ENCODE results near the gene SMIM22. TPM values are rescaled to one million over a fixed set of nuclear protein-coding genes. Genes with fewer than 3 reads are reported as not detected.

SMIM22 gene
- total RNA-seq, 1 experiment from 2014 or later, result not detected

DNA sequence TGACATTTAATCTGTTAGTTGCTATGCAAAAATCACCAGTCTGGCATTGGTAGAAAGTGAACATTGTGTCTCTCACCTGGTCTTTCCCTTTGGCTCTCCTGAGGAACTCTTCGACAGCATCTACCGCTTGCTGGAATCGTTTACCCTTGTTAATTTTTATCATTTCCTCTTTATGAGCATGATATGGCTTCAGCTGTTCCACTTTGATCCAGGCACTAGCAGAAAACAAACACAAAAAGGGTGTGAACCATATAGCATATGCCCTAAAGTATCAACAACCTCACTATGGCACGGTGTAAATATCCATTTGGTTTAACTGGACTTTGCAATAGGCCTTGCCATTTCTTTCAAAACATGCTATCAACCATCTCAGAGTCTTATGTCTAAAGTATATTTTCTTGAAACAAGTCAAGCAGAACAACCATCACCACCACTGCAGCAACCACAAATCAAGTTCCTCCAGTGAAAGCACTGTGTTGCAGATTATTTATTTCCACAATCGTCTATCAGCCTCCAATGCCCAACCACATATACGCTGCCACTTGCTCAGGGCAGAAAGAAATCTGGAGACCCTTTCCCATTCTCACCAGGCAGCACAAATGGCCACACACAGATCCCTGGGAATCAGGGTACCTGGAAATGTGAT lies 37.7 kb downstream of the SMIM22 start:
- in situ Hi-C loops (cut with HindIII; ENCODE audit: low pct_unique_long_range_greater_than_20kb, low sequenced_read_pairs), result no loop called here

DNA sequence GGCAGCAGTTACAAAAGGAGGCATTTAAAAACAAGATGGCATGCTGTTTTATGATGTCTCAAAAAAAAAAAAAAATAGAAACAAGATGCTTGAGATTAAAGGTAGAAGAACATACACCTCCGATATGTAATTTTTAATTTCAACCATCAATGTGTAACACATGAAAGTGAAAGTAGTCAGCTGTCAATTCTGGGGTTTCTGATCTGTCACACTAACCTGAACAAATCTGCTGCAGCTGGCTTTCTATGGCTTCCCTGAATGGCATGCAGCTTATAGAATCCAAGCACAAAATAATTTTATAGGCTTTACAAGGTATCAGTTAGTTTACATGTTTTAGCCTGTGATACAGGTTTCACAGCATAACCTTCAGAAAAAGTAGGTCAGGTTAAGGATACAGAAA lies 38.4 kb downstream of the SMIM22 start:
- in situ Hi-C loops (cut with HindIII; ENCODE audit: low pct_unique_long_range_greater_than_20kb, low sequenced_read_pairs), result no loop called here
- no peak for DNase-seq (ENCODE audit: low read depth, low spot score)

More for the DNA sequence above, 37.7 kb downstream of the SMIM22 start:
- no peak for DNase-seq (ENCODE audit: low read depth, low spot score)

DNA sequence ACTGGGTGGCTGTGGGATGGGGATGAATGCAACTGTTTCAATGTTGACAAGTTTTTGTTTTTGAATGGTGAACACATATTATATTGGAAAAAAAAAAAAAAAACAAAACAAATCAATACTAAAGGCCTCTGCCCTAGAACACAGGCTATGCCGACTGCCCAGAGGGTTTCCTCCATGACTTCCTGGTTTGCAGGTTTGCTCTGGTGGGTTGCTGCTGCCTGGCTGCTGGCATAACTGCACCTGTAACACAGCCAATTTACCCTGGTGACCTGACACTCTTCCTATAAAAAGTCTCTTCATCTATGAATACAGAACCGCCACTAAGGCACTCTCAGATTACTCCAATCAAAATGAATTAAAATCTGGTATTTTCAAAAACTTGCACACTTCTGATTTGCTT lies 41.6 kb downstream of the SMIM22 start:
- in situ Hi-C loops (cut with HindIII; ENCODE audit: low pct_unique_long_range_greater_than_20kb, low sequenced_read_pairs), result no loop called here
- DNase-seq (ENCODE audit: low read depth, low spot score), result no peak

DNA sequence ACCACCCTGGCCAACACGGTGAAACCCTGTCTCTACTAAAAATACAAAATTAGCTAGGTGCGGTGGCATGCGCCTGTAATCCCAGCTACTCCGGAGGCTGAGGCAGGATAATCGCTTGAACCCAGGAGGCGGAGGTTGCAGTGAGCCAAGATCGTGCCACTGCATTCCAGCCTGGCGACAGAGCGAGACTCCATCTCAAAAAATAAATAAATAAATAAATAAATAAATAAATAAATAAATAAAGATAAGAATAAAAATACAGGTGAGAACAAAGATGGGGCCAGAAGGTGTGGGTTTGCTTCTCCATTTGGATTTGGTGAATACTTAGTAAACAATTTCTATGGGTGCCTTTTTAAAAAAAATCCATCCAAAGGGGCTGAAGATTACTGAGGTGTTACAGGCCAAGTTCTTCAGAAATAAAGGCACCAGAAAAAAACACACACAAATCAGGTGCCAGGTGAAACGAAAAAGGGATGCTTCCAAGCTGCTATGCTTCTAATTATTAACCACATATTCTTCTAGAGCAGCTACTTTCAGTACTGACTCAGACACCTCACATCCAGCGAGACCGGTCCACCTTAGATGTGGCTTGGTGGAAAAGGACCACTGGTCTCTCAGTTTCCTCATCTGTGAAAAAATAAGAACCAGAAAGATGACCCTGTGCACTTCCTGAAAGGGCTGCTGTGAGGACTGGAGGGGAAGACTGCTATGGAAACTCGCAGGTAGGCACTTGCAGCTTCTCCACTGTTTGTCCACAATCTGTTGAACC lies 42.7 kb downstream of the SMIM22 start:
- in situ Hi-C loops (cut with HindIII; ENCODE audit: low pct_unique_long_range_greater_than_20kb, low sequenced_read_pairs), result no loop called here
- no peak for DNase-seq (ENCODE audit: low read depth, low spot score)

DNA sequence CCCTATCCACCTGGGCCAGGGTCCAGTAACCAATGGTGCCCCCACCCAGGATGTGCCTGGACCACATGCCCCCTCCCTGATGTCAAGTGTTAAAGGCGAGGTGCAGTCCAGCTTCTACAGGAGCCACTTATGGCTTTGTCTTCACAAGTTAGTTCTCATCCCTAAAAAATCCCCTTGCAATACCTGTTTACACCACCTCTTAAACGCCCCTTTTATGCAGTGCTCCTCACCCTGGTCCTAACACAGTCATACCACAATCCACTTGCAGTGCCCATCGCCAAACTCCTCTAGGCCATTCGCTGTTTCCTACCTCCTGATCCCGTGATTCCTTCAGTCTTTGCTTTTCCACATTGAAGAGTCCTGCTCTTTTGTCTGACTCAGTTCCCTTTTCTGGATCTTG lies 44.8 kb downstream of the SMIM22 start:
- in situ Hi-C loops (cut with HindIII; ENCODE audit: low pct_unique_long_range_greater_than_20kb, low sequenced_read_pairs), result no loop called here

DNA sequence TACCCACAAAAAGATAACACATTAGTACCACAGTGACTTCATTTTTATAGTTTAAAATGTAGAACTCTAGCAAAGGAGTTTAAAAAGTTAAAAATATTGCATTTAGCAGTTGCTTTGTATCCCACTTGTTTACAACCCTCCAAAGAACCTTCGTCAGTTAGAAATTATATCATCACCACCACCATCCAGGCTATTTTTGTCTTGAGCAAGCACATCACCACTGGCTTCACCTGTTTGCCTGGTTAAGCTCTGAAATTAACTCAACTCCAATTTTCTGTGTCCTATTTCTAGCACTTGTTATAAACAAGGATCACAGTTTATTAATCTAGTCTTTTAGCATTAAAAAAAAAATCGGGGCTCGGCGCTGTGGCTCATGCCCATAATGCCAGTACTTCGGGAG lies 45.8 kb downstream of the SMIM22 start:
- in situ Hi-C loops (cut with HindIII; ENCODE audit: low pct_unique_long_range_greater_than_20kb, low sequenced_read_pairs), result no loop called here

More for the DNA sequence above, 44.8 kb downstream of the SMIM22 start:
- DNase-seq (ENCODE audit: low read depth, low spot score), result no peak

More for the DNA sequence above, 45.8 kb downstream of the SMIM22 start:
- no peak for DNase-seq (ENCODE audit: low read depth, low spot score)

Small RNAs within 50 kb of the gene (small RNA-seq; reads per million reads assigned to genes)
- gene RF00017, result 0 reads per million in 2 experiments

Other genes with a start within 250 kb of the SMIM22 start
- not detected in 2 replicates for gene C16orf96, start 239.0 kb upstream of the SMIM22 start, total RNA-seq (2014; rRNA removed; shearing (Covaris generic))
- gene UBALD1, start 180.5 kb upstream of the SMIM22 start, total RNA-seq (2014; rRNA removed; shearing (Covaris generic)), result 13.1 and 14.5 TPM in 2 replicates
- 11.3 and 13.3 TPM in 2 replicates for gene MGRN1, start 170.5 kb upstream of the SMIM22 start, total RNA-seq (2014; rRNA removed; shearing (Covaris generic))
- gene NUDT16L1, start 101.8 kb upstream of the SMIM22 start, total RNA-seq (2014; rRNA removed; shearing (Covaris generic)), result 27.6 and 28.8 TPM in 2 replicates
- 7.2 and 8.7 TPM in 2 replicates for gene ANKS3, start 61.1 kb upstream of the SMIM22 start, total RNA-seq (2014; rRNA removed; shearing (Covaris generic))
- 0.11 and 0.19 TPM in 2 replicates for gene DNAAF8, start 60.8 kb upstream of the SMIM22 start, total RNA-seq (2014; rRNA removed; shearing (Covaris generic))
- 8.1 and 10.6 TPM in 2 replicates for gene ZNF500, start 28.2 kb upstream of the SMIM22 start, total RNA-seq (2014; rRNA removed; shearing (Covaris generic))
- gene SEPTIN12, start 7.0 kb upstream of the SMIM22 start, total RNA-seq (2014; rRNA removed; shearing (Covaris generic)), result not detected in 2 replicates
- 2.5 and 2.9 TPM in 2 replicates for gene ROGDI, start 7.3 kb downstream of the SMIM22 start, total RNA-seq (2014; rRNA removed; shearing (Covaris generic))
- gene GLYR1, start 51.9 kb downstream of the SMIM22 start, total RNA-seq (2014; rRNA removed; shearing (Covaris generic)), result 27.9 and 36.3 TPM in 2 replicates
- gene UBN1, start 52.1 kb downstream of the SMIM22 start, total RNA-seq (2014; rRNA removed; shearing (Covaris generic)), result 14.1 and 14.5 TPM in 2 replicates
- gene PPL, start 141.8 kb downstream of the SMIM22 start, total RNA-seq (2014; rRNA removed; shearing (Covaris generic)), result 0.03 and 0.11 TPM in 2 replicates
- 0.21 and 0.24 TPM in 2 replicates for gene SEC14L5, start 163.0 kb downstream of the SMIM22 start, total RNA-seq (2014; rRNA removed; shearing (Covaris generic))
- 30.6 and 37.9 TPM in 2 replicates for gene NAGPA, start 238.6 kb downstream of the SMIM22 start, total RNA-seq (2014; rRNA removed; shearing (Covaris generic))